Measurements from ENCODE around the gene STKLD1. TPM values are rescaled to one million over a fixed set of nuclear protein-coding genes. Genes with fewer than 3 reads are reported as not detected.

The STKLD1 gene
- total and polyA plus RNA-seq, 9 of the 15 experiments (the other 6 are each of a cell fraction or from before 2014, with no cell fraction given) = 0.10 to 0.65 (median 0.33) TPM; not detected in 2

GRCh38 chr9:133379153-133380086 lies 3.3 kb downstream of the STKLD1 start:
- no peak for ATAC-seq
- intact Hi-C loops (cut with micrococcal nuclease) (no loop called here), in situ Hi-C loops (cut with MboI) (no loop called here)
- H3K27ac ChIP-seq (ENCODE audit: extremely low read depth, low read depth, low read length) = no peak overlapping the region
- FAIRE-seq = no peak
- H3K4me2 ChIP-seq (ENCODE audit: insufficient read depth, low read length) = no peak overlapping the region
- peaks cover 11 to 26% of the 10 kb centered on the region in 2 experiments; a peak in 4 of 5 replicates for H3K4me1 ChIP-seq (replicated peaks in 1 of 2; ENCODE audit: control insufficient read depth in 2 of 2, insufficient read depth in 2 of 2, low read length in 2 of 2)
- BruUV-seq (replicated peaks) = no TSS peak
- WGBS (ENCODE audit: insufficient coverage, low coverage, missing lambda C conversion rate) = 75% methylated on average over 14 of the region's 14 CpGs
- no peaks in the 10 kb centered on the region for H3K36me3 ChIP-seq (ENCODE audit: control insufficient read depth, insufficient read depth, low read length)
- no peaks in the 10 kb centered on the region; a peak in 1 of 5 replicates for H3K27me3 ChIP-seq (ENCODE audit: control insufficient read depth in 2 of 2, insufficient read depth in 2 of 2, low read length in 2 of 2)
- peaks cover 22% of the 10 kb centered on the region for H3K79me2 ChIP-seq (ENCODE audit: control insufficient read depth, insufficient read depth, low read length)
- POLR2A ChIA-PET = interaction anchor here (0.6 to 1.9 kb wide), 4 partner anchors 20 to 74 kb away, joined by 3 to 8 read pairs (median 5); partner anchors contain the start of genes MED22 and RPL7A
- DNase-seq (ENCODE audit: extremely low read depth in 1 of 4, low spot score in 3 of 4) = no peak
- no peaks in the 10 kb centered on the region for H3K9me1 ChIP-seq (ENCODE audit: control insufficient read depth, insufficient read depth, low read length)
- CTCF ChIA-PET (ENCODE audit: low intra/inter-chr PET ratio) = no interaction called here
- H3K4me3 ChIP-seq = no peak overlapping the region
- no peak overlapping the region for H2AFZ ChIP-seq (ENCODE audit: low read depth, low read length)
- peaks cover 5% of the 10 kb centered on the region for H3K9me3 ChIP-seq (replicated peaks; ENCODE audit: control insufficient read depth, insufficient read depth, low read depth, low read length)
- no peak for TF ChIP-seq SRSF7 (optimal IDR thresholded peaks at IDR 0.05; ENCODE audit: low read depth, low read length)
- TF ChIP-seq HDAC8 (tag; IDR thresholded peaks at IDR 0.05) = no peak
- no peak for TF ChIP-seq ZNF431 (CRISPR knock-in tag; IDR thresholded peaks at IDR 0.05)
- no peak for TF ChIP-seq ZNF780A (CRISPR knock-in tag; IDR thresholded peaks at IDR 0.05)
- H3K9ac ChIP-seq (ENCODE audit: insufficient read depth in 1 of 2, low read depth in 2 of 2, low read length in 2 of 2) = peak overlapping the region in 1 of 2 experiments; percentile 37; a peak in 1 of 4 replicates
- 0 out of 2 replicates have a peak, but pooled peaks cover 6% of the 10 kb centered on the region for H4K20me1 ChIP-seq (replicated peaks; ENCODE audit: control insufficient read depth, insufficient read depth, low read length)

All from K562 (cell line).